ENCODE results near the gene BAHCC1. TPM values are rescaled to one million over a fixed set of nuclear protein-coding genes. Genes with fewer than 3 reads are reported as not detected.

BAHCC1 gene
- total and polyA plus RNA-seq, 9 of the 15 experiments (the other 6 are each of a cell fraction or from before 2014, with no cell fraction given) = 0.14 to 26.9 (median 5.0) TPM

DNA sequence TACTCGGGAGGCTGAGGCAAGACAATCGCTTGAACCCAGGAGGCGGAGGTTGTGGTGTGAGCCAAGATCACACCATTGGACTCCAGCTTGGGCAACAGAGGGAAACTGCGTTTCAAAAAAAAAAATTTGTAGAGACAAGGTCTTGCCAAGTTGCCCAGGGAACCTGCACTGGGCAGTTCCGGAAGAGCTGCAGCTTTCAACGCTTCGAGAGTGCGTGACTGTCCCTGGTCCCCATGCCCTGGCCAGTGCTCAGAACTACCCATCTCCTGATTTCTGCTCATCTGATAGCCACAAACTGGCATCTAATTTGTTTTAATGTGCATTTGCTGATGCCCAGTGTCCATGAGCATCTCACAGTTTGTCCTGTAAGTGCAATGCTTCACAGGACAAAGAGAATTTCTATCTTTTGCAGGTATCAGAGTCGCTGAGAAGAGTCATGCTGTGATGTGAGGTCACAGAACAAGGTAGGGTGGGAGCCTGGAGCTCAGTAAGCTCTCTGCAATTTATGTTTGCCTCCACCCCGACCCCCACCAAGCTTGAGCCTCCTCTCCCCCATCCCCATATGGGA lies 113.5 kb downstream of the BAHCC1 start (continued):
- TF ChIP-seq MECOM (CRISPR knock-in tag; IDR thresholded peaks at IDR 0.05) = no peak
- TF ChIP-seq ZNF143 (CRISPR knock-in tag; IDR thresholded peaks at IDR 0.05) = 0 out of 2 replicates have a peak, but pooled peaks have one; percentile 18
- no peak for TF ChIP-seq TARDBP (IDR thresholded peaks at IDR 0.05)
- TF ChIP-seq POLR2AphosphoS5 (IDR thresholded peaks at IDR 0.05; ENCODE audit: control insufficient read depth, insufficient read depth, low read depth, low read length) = 0 out of 2 replicates have a peak, but pooled peaks have one; percentile 13
- no peak for TF ChIP-seq HLTF (IDR thresholded peaks at IDR 0.05)
- TF ChIP-seq, protein P1, sequence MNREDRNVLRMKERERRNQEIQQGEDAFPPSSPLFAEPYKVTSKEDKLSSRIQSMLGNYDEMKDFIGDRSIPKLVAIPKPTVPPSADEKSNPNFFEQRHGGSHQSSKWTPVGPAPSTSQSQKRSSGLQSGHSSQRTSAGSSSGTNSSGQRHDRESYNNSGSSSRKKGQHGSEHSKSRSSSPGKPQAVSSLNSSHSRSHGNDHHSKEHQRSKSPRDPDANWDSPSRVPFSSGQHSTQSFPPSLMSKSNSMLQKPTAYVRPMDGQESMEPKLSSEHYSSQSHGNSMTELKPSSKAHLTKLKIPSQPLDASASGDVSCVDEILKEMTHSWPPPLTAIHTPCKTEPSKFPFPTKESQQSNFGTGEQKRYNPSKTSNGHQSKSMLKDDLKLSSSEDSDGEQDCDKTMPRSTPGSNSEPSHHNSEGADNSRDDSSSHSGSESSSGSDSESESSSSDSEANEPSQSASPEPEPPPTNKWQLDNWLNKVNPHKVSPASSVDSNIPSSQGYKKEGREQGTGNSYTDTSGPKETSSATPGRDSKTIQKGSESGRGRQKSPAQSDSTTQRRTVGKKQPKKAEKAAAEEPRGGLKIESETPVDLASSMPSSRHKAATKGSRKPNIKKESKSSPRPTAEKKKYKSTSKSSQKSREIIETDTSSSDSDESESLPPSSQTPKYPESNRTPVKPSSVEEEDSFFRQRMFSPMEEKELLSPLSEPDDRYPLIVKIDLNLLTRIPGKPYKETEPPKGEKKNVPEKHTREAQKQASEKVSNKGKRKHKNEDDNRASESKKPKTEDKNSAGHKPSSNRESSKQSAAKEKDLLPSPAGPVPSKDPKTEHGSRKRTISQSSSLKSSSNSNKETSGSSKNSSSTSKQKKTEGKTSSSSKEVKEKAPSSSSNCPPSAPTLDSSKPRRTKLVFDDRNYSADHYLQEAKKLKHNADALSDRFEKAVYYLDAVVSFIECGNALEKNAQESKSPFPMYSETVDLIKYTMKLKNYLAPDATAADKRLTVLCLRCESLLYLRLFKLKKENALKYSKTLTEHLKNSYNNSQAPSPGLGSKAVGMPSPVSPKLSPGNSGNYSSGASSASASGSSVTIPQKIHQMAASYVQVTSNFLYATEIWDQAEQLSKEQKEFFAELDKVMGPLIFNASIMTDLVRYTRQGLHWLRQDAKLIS (CRISPR knock-in tag; IDR thresholded peaks at IDR 0.05) = peak; percentile 64; the same call in 1 of the 2 replicates
